Stimulated activated CD4-positive, alpha-beta T cell treated with anti-CD3 and anti-CD28 coated beads, Interleukin-12 subunit alpha, Interleukin-12 subunit beta, amount 100 ng/mL, for 48 hours (primary cell): ENCODE measurements around the gene PARD3B.

Source experiments
- DNase-seq, 3 donors: peaks; one replicate each; pipeline ENCODE4 v3.0.0-alpha.2; 2020; ENCODE audit warnings: low read depth in 2 of 3, low spot score in 1 of 3

Gene PARD3B

GRCh38 chr2:205637320-205637602 is 1092.0 kb downstream of the PARD3B start:
- DNase-seq, result no peak

GRCh38 chr2:205637779-205638503 is 1092.7 kb downstream of the PARD3B start:
- no peak for DNase-seq

- no peak for DNase-seq
Measured at GRCh38 chr2:205640716-205641115, 1095.4 kb downstream of the PARD3B start.

- no peak for DNase-seq
Measured at GRCh38 chr2:205642599-205643356, 1097.5 kb downstream of the PARD3B start.

- no peak for DNase-seq
Measured at GRCh38 chr2:205643391-205643885, 1098.2 kb downstream of the PARD3B start.

- no peak for DNase-seq
Measured at GRCh38 chr2:205644018-205644417, 1098.7 kb downstream of the PARD3B start.

- DNase-seq, result no peak
Measured at GRCh38 chr2:205646680-205647079, 1101.4 kb downstream of the PARD3B start.

- no peak for DNase-seq
Measured at GRCh38 chr2:205650450-205650849, 1105.2 kb downstream of the PARD3B start.

- no peak for DNase-seq
Measured at GRCh38 chr2:205650931-205651330, 1105.7 kb downstream of the PARD3B start.

- DNase-seq, result no peak
Measured at GRCh38 chr2:205651719-205652118, 1106.4 kb downstream of the PARD3B start.

- no peak for DNase-seq
Measured at GRCh38 chr2:205654878-205655605, 1109.8 kb downstream of the PARD3B start.

- no peak for DNase-seq
Measured at GRCh38 chr2:205655779-205656456, 1110.6 kb downstream of the PARD3B start.

GRCh38 chr2:205656461-205656860 is 1111.2 kb downstream of the PARD3B start:
- no peak for DNase-seq

- no peak for DNase-seq
Measured at GRCh38 chr2:205656941-205657340, 1111.7 kb downstream of the PARD3B start.

GRCh38 chr2:205657579-205657978 is 1112.3 kb downstream of the PARD3B start:
- no peak for DNase-seq

- no peak for DNase-seq
Measured at GRCh38 chr2:205658068-205658467, 1112.8 kb downstream of the PARD3B start.

- no peak for DNase-seq
Measured at GRCh38 chr2:205658572-205658971, 1113.3 kb downstream of the PARD3B start.

- no peak for DNase-seq
Measured at GRCh38 chr2:205659922-205660321, 1114.6 kb downstream of the PARD3B start.

- peak in 1 of 3 donors; percentile 31 for DNase-seq
Measured at GRCh38 chr2:205660521-205661124, 1115.3 kb downstream of the PARD3B start.

GRCh38 chr2:205661281-205661680 is 1116.0 kb downstream of the PARD3B start:
- no peak for DNase-seq
